Lung (tissue), 12 donors: ENCODE data around the gene SMG6. TPM values are rescaled to one million over a fixed set of nuclear protein-coding genes. Genes with fewer than 3 reads are reported as not detected.

Source experiments
- ATAC-seq: fragments of 200-7000 bp; cut with Tn5 transposase; one replicate; pipeline ENCODE4 v1.9.1; 2020; ENCODE audit warnings: moderate number of reproducible peaks; ENCODE audit not compliant: insufficient read depth, low FRiP score
- DNase-seq, 3 donors: peaks; one replicate each; pipeline ENCODE4 v3.0.0-alpha.2; 2013 to 2017
- H3K27ac ChIP-seq, 2 donors: one replicate each; pipeline ENCODE4 v1.5.1; 2013; ENCODE audit warnings: mild to moderate bottlenecking in 2 of 2, moderate library complexity in 2 of 2, control low read depth in 1 of 2, inconsistent platforms in 1 of 2, low read depth in 1 of 2, low read length in 1 of 2
- H3K27me3 ChIP-seq, 3 donors: one replicate each; pipeline ENCODE4 v1.5.1; 2013; ENCODE audit warnings: low read length in 2 of 3; ENCODE audit not compliant: control insufficient read depth in 3 of 3, insufficient read depth in 3 of 3
- H3K36me3 ChIP-seq, 4 donors: one replicate each; pipeline ENCODE4 v1.5.1; 2013; ENCODE audit warnings: low read length in 4 of 4, mild to moderate bottlenecking in 1 of 4, moderate library complexity in 1 of 4; ENCODE audit not compliant: control insufficient read depth in 4 of 4, insufficient read depth in 4 of 4
- H3K4me1 ChIP-seq, 5 donors: one replicate each; pipeline ENCODE4 v1.5.1; 2013; ENCODE audit warnings: low read length in 5 of 5, mild to moderate bottlenecking in 2 of 5, moderate library complexity in 1 of 5; ENCODE audit not compliant: control insufficient read depth in 5 of 5, insufficient read depth in 5 of 5
- H3K4me3 ChIP-seq: one replicate; pipeline ENCODE4 v1.5.1; 2013; ENCODE audit warnings: mild to moderate bottlenecking, control low read depth, moderate library complexity
- H3K9ac ChIP-seq, 2 donors: one replicate each; pipeline ENCODE4 v1.5.1; 2013; ENCODE audit warnings: low read length in 2 of 2, control low read depth in 1 of 2; ENCODE audit not compliant: insufficient read depth in 1 of 2
- H3K9me3 ChIP-seq, 4 donors: one replicate each; pipeline ENCODE4 v1.5.1; 2013; ENCODE audit warnings: low read length in 3 of 4, mild to moderate bottlenecking in 1 of 4, moderate library complexity in 1 of 4; ENCODE audit not compliant: control insufficient read depth in 4 of 4, insufficient read depth in 3 of 4
- WGBS, 2 donors: extraction: QIAGEN DNeasy Blood & Tissue Kit; methylation state at CpG; one replicate each; pipeline ENCODE4 v1.1.7; 2013; 5-methylcytosine and 5-hydroxymethylcytosine counted together
- polyA plus RNA-seq, 2 donors: library from polyadenylated mRNA; stranded (reverse); fragments of 200-250 nt; gene quantifications; one replicate each; pipeline ENCODE4 v1.2.1, GENCODE V29; 2013
- total RNA-seq, 2 donors: library from RNA; depleted of rRNA in 1 of 2; stranded (reverse); fragments of >200 nt in 1 of 2; gene quantifications; one replicate each; pipeline ENCODE4 v1.2.1, GENCODE V29; 2014 to 2021
- TF ChIP-seq, protein P1 (sequence below): IDR thresholded peaks from 2 replicates; pipeline ENCODE4 v1.5.1; 2012; ENCODE audit warnings: mild to moderate bottlenecking; ENCODE audit errors: control extremely low read depth, extremely low read depth
- donor health status: control.
- donor health status: control.
- donor health status: Bipolar disorder and iron deficiency.
- donor health status: healthy.
- donor health status: DM: yes; HTN: yes; CAD: no.

SMG6 gene
- total and polyA plus RNA-seq, 4 donors: 17.6 to 45.1 (median 28.9) TPM

DNA sequence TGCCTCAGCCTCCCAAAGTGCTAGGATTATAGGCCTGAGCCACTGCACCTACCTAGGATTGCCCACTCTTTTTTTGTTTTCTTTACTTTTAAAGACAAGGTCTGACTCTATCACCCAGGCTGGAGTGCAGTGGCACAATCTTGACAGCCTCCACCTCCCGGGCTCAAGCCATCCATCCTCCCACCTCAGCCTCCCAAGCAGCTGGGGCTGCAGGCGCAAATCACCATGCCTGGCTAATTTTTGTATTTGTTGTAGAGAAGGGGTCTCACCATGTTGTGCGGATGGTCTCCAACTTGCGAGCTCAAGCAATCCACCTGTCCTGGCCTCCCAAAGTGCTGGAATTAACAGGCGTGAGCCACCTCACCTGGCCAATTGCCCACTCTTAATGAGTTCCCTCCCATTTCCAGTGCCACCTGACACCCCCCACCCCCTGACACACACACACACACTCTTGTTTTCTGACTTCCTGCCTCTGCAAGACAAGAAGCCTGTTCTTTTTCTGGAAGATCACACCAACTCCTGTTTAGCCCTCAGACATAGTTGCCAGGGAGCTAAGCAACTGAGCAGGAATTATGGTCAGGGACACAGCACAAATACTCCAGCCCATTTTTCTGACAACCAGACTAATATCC, 259.2 kb downstream of the SMG6 start:
- H3K27ac ChIP-seq: no peak overlapping the region

DNA sequence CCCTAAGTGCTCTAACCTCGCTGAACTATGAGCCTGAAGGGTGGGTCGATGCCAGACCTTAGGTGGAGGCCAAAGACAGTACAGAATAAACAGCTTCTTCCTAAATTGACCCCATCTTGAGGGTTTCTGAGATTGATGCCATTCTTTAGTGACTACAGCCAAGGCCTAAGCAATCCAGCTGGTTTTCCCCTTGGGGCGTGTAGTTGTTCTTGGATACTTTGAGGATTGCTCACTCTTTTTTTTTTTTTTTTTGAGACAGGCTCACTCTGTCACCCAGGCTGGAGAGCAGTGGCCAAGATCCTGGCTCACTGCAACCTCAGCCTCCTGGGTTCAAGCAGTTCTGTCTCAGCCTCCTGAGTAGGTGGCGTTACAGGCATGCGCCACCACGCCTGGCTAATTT, 259.8 kb downstream of the SMG6 start:
- ATAC-seq (no peak), DNase-seq (no peak)
- Histone ChIP-seq H3K27me3 (peaks cover 0 to 2% (median 0%) of the 10 kb centered on the region in 3 donors), H3K4me3 (no peak overlapping the region), H3K36me3 (peaks cover 0 to 16% (median 10%) of the 10 kb centered on the region in 4 donors), H3K9me3 (no peaks in the 10 kb centered on the region), H3K9ac (no peak overlapping the region), H3K27ac (no peak overlapping the region), H3K4me1 (peaks cover 2 to 17% (median 9%) of the 10 kb centered on the region in 5 donors)
- TF ChIP-seq, protein P1, sequence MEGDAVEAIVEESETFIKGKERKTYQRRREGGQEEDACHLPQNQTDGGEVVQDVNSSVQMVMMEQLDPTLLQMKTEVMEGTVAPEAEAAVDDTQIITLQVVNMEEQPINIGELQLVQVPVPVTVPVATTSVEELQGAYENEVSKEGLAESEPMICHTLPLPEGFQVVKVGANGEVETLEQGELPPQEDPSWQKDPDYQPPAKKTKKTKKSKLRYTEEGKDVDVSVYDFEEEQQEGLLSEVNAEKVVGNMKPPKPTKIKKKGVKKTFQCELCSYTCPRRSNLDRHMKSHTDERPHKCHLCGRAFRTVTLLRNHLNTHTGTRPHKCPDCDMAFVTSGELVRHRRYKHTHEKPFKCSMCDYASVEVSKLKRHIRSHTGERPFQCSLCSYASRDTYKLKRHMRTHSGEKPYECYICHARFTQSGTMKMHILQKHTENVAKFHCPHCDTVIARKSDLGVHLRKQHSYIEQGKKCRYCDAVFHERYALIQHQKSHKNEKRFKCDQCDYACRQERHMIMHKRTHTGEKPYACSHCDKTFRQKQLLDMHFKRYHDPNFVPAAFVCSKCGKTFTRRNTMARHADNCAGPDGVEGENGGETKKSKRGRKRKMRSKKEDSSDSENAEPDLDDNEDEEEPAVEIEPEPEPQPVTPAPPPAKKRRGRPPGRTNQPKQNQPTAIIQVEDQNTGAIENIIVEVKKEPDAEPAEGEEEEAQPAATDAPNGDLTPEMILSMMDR: no peak
- 80 to 93% methylated on average over 6 of the region's 6 CpGs for WGBS, 2 donors

More for the DNA sequence above, 259.2 kb downstream of the SMG6 start:
- peaks cover 0 to 2% (median 0%) of the 10 kb centered on the region in 3 donors for H3K27me3 ChIP-seq
- TF ChIP-seq, protein P1: no peak
- peaks cover 0 to 16% (median 10%) of the 10 kb centered on the region in 4 donors for H3K36me3 ChIP-seq
- no peaks in the 10 kb centered on the region for H3K9me3 ChIP-seq
- 92 to 93% methylated on average over 5 of the region's 5 CpGs for WGBS, 2 donors
- peaks cover 7 to 23% (median 15%) of the 10 kb centered on the region in 5 donors for H3K4me1 ChIP-seq
- ATAC-seq: no peak
- H3K4me3 ChIP-seq: no peak overlapping the region
- H3K9ac ChIP-seq: no peak overlapping the region
- no peak for DNase-seq

- no peak overlapping the region for H3K27ac ChIP-seq
- no peaks in the 10 kb centered on the region for H3K27me3 ChIP-seq
- H3K9ac ChIP-seq: no peak overlapping the region
- no peak overlapping the region for H3K4me3 ChIP-seq
- ATAC-seq (no peak), DNase-seq (no peak)
- peaks cover 0 to 16% (median 13%) of the 10 kb centered on the region in 4 donors for H3K36me3 ChIP-seq
- H3K4me1 ChIP-seq: peaks cover 0 to 13% (median 7%) of the 10 kb centered on the region in 5 donors
- H3K9me3 ChIP-seq: no peaks in the 10 kb centered on the region
- TF ChIP-seq, protein P1: no peak
- 85 to 93% methylated on average over 5 of the region's 5 CpGs for WGBS, 2 donors
Measured at GRCh38 chr17:2042933-2043332, 260.7 kb downstream of the SMG6 start.
